Occipital lobe (tissue), 2 donors: ENCODE results near the gene KCNH8. TPM values are rescaled to one million over a fixed set of nuclear protein-coding genes. Genes with fewer than 3 reads are reported as not detected.

Experiments
- DNase-seq: peaks from one replicate; lab custom pipeline; 2025; lab: John Stamatoyannopoulos, UW
- total RNA-seq: library from RNA; depleted of rRNA; stranded (reverse); fragments of >200 nt; gene quantifications from one replicate; pipeline ENCODE4 v1.2.3, GENCODE V29; 2014

Gene KCNH8
- total RNA-seq, 1 donor from 2014 or later: 13.1 TPM

DNA sequence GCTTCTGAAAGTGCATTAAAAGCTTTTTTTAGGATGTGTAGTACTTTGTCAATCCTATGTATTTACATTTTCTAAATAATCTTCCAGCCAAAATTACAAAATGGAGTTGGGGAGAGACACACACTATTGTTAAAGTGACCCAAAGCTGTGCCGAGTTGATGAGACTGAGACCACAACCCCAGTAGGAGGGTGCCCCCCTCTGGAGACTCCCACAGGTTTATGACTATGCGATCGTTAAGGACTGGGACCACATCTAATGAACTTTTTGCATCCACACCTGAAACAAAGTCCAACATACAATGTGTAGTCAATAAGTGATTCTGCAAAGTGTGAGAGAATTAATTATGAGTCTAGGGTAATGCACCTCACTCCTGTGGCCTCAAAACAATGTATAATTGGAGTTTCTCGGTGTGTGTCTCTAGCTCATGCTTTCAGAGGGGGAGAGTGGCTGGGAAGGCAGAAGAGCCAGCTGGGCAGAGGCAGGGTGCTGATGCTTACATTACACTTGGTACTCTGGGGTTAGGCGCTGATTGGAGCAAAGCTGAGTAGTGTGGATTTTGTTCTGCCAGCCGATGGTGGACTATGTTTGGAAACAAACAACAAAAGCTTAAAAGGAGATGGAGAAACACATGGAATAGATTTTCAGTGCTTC lies 102.8 kb downstream of the KCNH8 start:
- no peak for DNase-seq

DNA sequence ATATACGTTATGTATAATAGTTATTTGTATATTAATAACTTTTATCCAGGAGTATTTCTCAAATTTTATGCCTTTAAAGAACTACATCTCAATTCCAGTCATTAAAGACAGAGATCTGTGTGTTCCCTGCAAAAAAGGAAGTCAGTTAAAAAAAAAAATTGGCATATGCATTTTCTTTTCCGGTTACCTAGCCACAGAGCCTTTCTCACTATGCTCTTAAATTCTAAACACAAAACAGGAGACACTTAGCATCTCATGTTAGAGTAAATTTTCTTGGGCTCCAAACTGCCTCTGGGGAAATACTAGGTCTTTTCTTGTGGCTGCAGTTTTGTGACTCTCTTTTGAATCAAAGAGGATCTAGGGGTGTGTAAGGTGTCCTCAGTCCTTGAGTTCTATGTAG lies 105.9 kb downstream of the KCNH8 start:
- no peak for DNase-seq

DNA sequence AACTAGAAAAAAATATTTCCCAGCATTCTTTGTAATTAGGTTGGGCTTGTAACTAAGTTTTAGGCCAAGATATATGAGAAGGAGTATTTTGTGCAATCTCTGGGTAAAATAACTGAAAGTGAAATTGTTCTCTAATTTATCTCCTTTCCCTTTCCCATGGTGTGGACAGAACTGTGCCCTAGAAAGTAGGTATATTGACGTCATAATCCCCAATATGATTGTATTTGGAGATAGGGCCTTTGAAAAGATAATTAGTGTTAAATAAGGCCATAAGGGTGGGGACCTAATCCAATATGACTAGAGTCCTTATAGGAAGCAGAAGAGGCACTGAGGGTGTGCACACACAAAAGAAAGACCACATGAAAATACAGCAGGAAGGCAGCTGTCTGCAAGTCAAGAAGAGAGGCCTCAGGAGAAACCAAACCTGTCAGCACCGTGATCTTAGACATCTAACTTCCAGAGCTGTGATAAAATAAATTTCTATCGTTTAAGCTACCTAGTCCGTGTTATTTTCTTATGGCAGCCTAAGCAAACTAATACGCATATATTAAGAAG lies 106.6 kb downstream of the KCNH8 start:
- DNase-seq: no peak

GRCh38 chr3:19256313-19256712 lies 108.0 kb downstream of the KCNH8 start:
- no peak for DNase-seq

GRCh38 chr3:19263606-19264005 lies 115.3 kb downstream of the KCNH8 start:
- no peak for DNase-seq

GRCh38 chr3:19264424-19264823 lies 116.1 kb downstream of the KCNH8 start:
- DNase-seq: no peak

GRCh38 chr3:19267040-19267439 lies 118.7 kb downstream of the KCNH8 start:
- no peak for DNase-seq

- no peak for DNase-seq
Measured at GRCh38 chr3:19270481-19270880, 122.2 kb downstream of the KCNH8 start.

DNA sequence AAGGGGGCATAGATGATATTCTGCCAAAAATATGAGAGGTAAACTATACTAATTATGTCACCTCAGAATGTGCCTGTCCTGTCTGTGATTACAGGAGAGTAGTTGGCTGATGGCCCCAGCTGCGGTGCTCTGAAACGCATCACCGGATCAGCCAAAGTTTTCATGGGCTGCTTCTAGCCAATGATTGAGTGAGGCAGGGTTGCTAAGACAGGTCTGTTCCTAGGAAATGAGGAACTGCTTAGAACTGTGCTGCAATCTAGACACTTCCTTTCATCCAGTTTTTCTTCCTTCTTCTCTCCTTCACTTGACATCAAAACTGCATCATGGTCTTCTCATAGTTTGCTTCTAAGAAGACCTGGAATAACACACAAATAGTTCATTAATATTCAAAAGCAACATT lies 124.0 kb downstream of the KCNH8 start:
- DNase-seq: no peak

DNA sequence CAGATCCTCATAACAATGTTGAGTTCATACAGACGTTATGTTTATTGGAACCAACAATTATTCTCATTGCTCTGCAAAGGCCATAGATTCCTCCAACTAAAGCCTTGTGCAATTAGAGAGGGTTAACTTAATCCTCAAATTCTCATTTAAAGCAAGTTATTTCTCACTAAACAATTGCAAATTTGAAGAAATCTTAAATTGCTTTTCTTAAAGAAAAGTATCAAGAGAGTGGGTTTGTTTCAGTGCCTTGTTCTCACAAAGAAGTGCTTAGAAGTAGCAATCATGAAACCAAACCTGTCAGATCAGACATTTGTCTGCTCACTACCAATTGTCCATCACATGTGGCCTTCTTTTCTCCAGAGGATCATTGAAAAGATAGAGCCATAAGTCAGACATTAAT lies 124.8 kb downstream of the KCNH8 start:
- DNase-seq: no peak

DNA sequence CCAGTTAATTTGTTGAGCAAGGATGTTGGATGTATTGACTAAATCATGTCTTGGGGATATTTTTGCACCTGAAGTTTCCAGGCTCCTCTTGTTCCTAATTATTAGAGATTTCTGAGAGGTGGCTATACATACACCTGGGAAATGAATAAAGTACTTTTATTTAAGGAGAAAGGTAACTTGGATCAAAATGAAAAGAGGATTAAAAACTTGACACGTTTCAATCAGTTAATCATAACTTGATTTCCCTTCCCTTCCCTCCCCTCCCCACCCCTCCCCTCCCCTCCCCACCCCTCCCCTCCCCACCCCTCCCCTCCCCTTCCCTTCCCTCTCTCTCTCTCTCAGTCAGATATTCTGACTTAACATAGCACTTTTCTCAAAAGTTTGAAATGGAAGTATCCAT lies 126.3 kb downstream of the KCNH8 start:
- DNase-seq: no peak

DNA sequence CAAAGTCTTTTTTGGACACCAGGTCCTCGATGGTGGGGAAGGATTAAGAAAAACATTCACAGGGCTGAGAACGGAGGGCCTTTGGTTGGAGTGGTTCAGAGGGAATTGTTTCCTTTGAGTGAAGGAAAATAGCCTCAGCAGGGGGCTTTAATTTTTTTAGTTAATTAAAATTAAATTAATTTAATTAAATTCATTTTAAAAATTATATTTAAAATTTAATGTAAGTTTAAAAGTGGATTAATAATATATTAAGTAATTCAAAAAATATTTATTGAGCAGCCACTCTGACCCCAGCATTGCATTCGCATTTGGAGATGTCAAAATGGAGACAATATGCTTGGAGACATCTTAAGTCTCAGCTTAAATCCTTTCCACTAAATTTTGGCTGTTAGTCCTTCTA lies 136.7 kb downstream of the KCNH8 start:
- no peak for DNase-seq

DNA sequence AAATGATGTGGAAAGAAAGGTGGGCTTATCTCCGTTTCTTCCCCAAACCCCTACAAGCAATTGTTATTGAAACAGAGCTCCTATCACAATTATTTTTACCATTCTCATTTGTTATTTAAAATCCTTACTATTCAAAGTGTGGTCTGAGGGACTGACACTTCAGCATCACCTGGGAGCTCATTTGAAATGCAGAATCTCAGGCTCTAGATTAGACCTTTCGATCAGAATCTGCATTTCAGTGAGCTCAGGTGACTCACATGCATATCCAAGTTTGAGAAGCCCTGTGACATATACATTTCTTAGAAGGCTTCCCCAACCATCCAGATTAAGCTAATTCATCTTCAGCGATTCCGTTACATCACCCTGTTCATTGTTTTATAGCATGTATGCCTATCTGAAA lies 145.0 kb downstream of the KCNH8 start:
- DNase-seq: no peak

- DNase-seq: no peak
Measured at GRCh38 chr3:19295208-19295607, 146.9 kb downstream of the KCNH8 start.

DNA sequence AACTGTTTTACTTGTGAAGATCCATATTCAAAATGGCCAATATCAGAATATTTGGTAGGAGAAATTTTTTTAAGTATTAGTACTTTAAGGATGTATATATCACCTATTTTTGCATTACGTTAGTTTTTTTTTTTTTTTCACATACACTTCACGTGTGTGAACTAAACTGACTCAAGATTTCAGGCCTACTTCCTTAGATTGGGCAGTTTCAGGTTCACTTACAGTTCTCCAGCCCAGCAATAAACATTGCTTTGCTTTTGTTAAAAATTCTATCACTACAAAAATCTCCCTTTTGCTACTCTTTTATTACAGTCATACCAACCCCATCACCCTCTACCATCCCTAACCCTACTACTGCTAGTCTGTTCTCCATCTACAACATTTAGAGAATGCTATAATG lies 183.6 kb downstream of the KCNH8 start:
- no peak for DNase-seq

GRCh38 chr3:19334120-19334519 lies 185.8 kb downstream of the KCNH8 start:
- no peak for DNase-seq

GRCh38 chr3:19338769-19339168 lies 190.5 kb downstream of the KCNH8 start:
- no peak for DNase-seq

GRCh38 chr3:19342389-19342788 lies 194.1 kb downstream of the KCNH8 start:
- no peak for DNase-seq

GRCh38 chr3:19346759-19347158 lies 198.4 kb downstream of the KCNH8 start:
- DNase-seq: no peak

DNA sequence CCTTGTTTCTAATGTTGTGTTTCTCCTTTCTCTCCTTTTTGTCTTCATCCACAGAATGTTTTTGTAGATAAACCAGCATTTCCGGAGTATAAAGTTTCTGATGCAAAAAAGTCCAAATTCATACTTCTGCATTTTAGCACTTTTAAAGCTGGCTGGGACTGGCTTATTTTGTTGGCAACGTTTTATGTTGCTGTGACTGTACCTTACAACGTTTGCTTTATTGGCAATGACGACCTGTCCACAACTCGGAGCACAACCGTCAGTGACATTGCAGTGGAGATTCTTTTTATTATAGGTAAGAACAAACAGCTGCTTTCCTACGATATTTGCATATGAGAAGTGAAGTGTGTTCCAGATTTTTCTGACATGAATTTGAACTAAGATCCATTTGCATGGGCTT lies 199.4 kb downstream of the KCNH8 start:
- no peak for DNase-seq

- DNase-seq: no peak
Measured at GRCh38 chr3:19348500-19348899, 200.2 kb downstream of the KCNH8 start.

DNA sequence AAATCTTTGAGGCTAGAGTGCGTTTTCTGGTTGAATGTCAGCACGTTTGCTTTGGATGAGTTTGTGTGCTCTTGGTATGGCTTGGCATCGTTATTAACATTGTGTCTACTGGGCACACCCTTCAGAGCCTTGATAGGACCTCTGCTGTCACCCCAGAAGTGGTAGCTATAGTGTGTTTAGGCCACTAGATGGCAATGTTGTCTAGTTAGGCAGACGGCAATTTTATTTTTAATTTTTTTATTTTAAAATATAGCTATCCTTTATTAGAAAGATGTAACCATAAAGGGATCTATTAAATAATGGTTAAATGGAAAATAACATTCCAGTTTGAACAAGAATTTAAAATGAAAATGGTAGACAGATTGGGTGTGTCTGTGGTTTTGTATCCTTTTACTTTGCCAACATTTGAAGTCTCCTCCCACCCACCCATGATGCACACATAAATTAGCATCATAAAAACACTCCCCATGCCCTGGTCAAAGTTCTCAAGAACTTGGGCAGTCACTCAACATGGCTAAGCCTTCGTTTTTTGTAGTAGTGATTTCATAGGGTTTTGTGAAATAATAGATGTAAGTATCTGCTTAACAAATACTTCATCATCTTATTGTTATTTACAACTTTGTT lies 200.7 kb downstream of the KCNH8 start:
- no peak for DNase-seq

- DNase-seq: no peak
Measured at GRCh38 chr3:19357947-19358346, 209.6 kb downstream of the KCNH8 start.
